ENCODE results near the gene CLIP4. TPM values are rescaled to one million over a fixed set of nuclear protein-coding genes. Genes with fewer than 3 reads are reported as not detected.
A peak's percentile ranks its signal among the peaks of the same experiment; 100 is the strongest.

Gene CLIP4
- polyA plus RNA-seq, 2 of the 4 experiments (the other 2 are of a cell fraction), result 51.1 to 99.1 TPM

- ChIA-PET CTCF (interaction anchor here (1.1 to 1.2 kb wide), 2 partner anchors 8 to 14 kb away, joined by 3 read pairs; no protein-coding TSS in a partner anchor), POLR2A (no interaction called here)
- DNase-seq (ENCODE audit: low read depth in 1 of 2, low spot score in 1 of 2), result no peak
- Histone ChIP-seq H3K9me3 (no peaks in the 10 kb centered on the region), H3K4me3 (no peak overlapping the region), H3K4me1 (no peaks in the 10 kb centered on the region), H3K27ac (no peak overlapping the region), H3K4me2 (no peak overlapping the region)
- no peak for TF ChIP-seq POLR2AphosphoS2 (conservative IDR thresholded peaks at IDR 0.05; ENCODE audit: low read length)
- TF ChIP-seq RFX5 (IDR thresholded peaks at IDR 0.05), result no peak
- no peak for TF ChIP-seq TP53 (CRISPR knock-in tag; IDR thresholded peaks at IDR 0.05)
- TF ChIP-seq E2F6 (IDR thresholded peaks at IDR 0.05; ENCODE audit: borderline replicate concordance, low read depth), result no peak
- TF ChIP-seq ELK1 (IDR thresholded peaks at IDR 0.05; ENCODE audit: low read depth, low read length), result no peak
- TF ChIP-seq ZSCAN20 (CRISPR knock-in tag; IDR thresholded peaks at IDR 0.05), result no peak
- no peak for TF ChIP-seq FOSB (CRISPR knock-in tag; IDR thresholded peaks at IDR 0.05)
- TF ChIP-seq SREBF2 (IDR thresholded peaks at IDR 0.05), result no peak
- TF ChIP-seq RNF2 (IDR thresholded peaks at IDR 0.05; ENCODE audit: borderline replicate concordance, low read depth), result no peak
- no peak for TF ChIP-seq PBX3 (IDR thresholded peaks at IDR 0.05)
- WGBS (ENCODE audit: missing lambda C conversion rate), result 70% methylated on average over 9 of the region's 9 CpGs
- ATAC-seq, result no peak
- FAIRE-seq, result no peak
These were observed 98.7 kb downstream of the CLIP4 start for GRCh38 chr2:29213888-29214291.

- 0 out of 6 replicates have a peak, but pooled peaks of 1 of the 2 experiments have one; percentile 3 for ATAC-seq
- Histone ChIP-seq H3K4me2 (no peak overlapping the region), H3K27ac (no peak overlapping the region), H3K4me3 (no peak overlapping the region), H3K4me1 (no peaks in the 10 kb centered on the region), H3K9me3 (no peaks in the 10 kb centered on the region)
- POLR2A ChIA-PET, result no interaction called here
- no peak for DNase-seq (ENCODE audit: low read depth in 1 of 2, low spot score in 1 of 2)
- TF ChIP-seq CTCF (IDR thresholded peaks at IDR 0.05), result no peak
- TF ChIP-seq ZSCAN20 (CRISPR knock-in tag; IDR thresholded peaks at IDR 0.05), result no peak
- no peak for TF ChIP-seq RARB (CRISPR knock-in tag; IDR thresholded peaks at IDR 0.05)
- no peak for TF ChIP-seq NR3C1 (IDR thresholded peaks at IDR 0.05)
- no peak for TF ChIP-seq MAX (IDR thresholded peaks at IDR 0.05)
- no peak for TF ChIP-seq NPAS2 (CRISPR knock-in tag; IDR thresholded peaks at IDR 0.05; ENCODE audit: borderline replicate concordance)
- no peak for TF ChIP-seq MAZ (IDR thresholded peaks at IDR 0.05; ENCODE audit: borderline replicate concordance, low read depth, low read length)
- TF ChIP-seq JUN (IDR thresholded peaks at IDR 0.05), result no peak
- TF ChIP-seq FOSL2 (IDR thresholded peaks at IDR 0.05), result no peak
- TF ChIP-seq FOSL2 (CRISPR knock-in tag; IDR thresholded peaks at IDR 0.05), result no peak
- TF ChIP-seq ELK1 (IDR thresholded peaks at IDR 0.05; ENCODE audit: low read depth, low read length), result no peak
- no peak for TF ChIP-seq ATOH8 (CRISPR knock-in tag; IDR thresholded peaks at IDR 0.05; ENCODE audit: low read depth)
- TF ChIP-seq EHMT2 (IDR thresholded peaks at IDR 0.05; ENCODE audit: low read depth), result no peak
- TF ChIP-seq GATA3 (IDR thresholded peaks at IDR 0.05; ENCODE audit: borderline replicate concordance), result no peak
- no peak for TF ChIP-seq CBX8 (IDR thresholded peaks at IDR 0.05)
- no peak for FAIRE-seq
- CTCF ChIA-PET, result interaction anchor here (0.8 to 1.2 kb wide), 3 partner anchors 8 to 256 kb away, joined by 3 to 6 read pairs (median 4); no protein-coding TSS in a partner anchor
- 70% methylated on average over 5 of the region's 5 CpGs for WGBS (ENCODE audit: missing lambda C conversion rate)
These were observed 99.9 kb downstream of the CLIP4 start for GRCh38 chr2:29215073-29215472.

All from A549 (cell line).